H1 (cell line): ENCODE results near the gene SLPI.

Experiments
- CEBPB ChIP-seq: IDR thresholded peaks from 2 replicates; pipeline ENCODE4 v1.6.1; 2012; ENCODE audit warnings: low read depth, low read length
- EP300 ChIP-seq, 2 experiments: IDR thresholded peaks; 1 replicate in 1 of 2; 2 replicates in 1 of 2; pipeline ENCODE4 v1.6.1; 2011 to 2012; ENCODE audit warnings: low read depth in 2 of 2, low read length in 2 of 2, mild to moderate bottlenecking in 2 of 2, borderline replicate concordance in 1 of 2, inconsistent platforms in 1 of 2, moderate library complexity in 1 of 2
- EZH2 ChIP-seq: fragments of 200-600 bp; sonication (generic); IDR thresholded peaks from 2 replicates; pipeline ENCODE4 v1.7.1; 2012; ENCODE audit warnings: low read depth, mild to moderate bottlenecking, moderate library complexity, low read length, inconsistent platforms; ENCODE audit not compliant: severe bottlenecking
- PHF8 ChIP-seq: fragments of 200-600 bp; sonication (generic); conservative IDR thresholded peaks from 2 replicates; pipeline ENCODE4 v1.7.1; 2012; ENCODE audit warnings: low read depth, mild to moderate bottlenecking, inconsistent platforms, low read length, moderate library complexity
- POLR2A ChIP-seq, 2 experiments: IDR thresholded peaks; 1 replicate in 1 of 2; 2 replicates in 1 of 2; pipeline ENCODE4 v1.6.1; 2011; ENCODE audit warnings: low read depth in 2 of 2, low read length in 2 of 2, mild to moderate bottlenecking in 2 of 2; ENCODE audit errors: control extremely low read depth in 1 of 2
- POLR2AphosphoS5 ChIP-seq: IDR thresholded peaks from 2 replicates; pipeline ENCODE4 v1.6.1; 2011; ENCODE audit warnings: low read depth, low read length
- RAD21 ChIP-seq, 2 experiments: IDR thresholded peaks in 1 of 2; conservative IDR thresholded peaks in 1 of 2; 2 replicates each; pipeline ENCODE4 v1.6.1; 2011; ENCODE audit warnings: low read depth in 2 of 2, low read length in 2 of 2, improper control_type of control experiment in 1 of 2, inconsistent platforms in 1 of 2, mild to moderate bottlenecking in 1 of 2, moderate library complexity in 1 of 2
- RNF2 ChIP-seq: fragments of 200-900, 300-1000 bp; sonication (generic); IDR thresholded peaks from 2 replicates; pipeline ENCODE4 v1.7.1; 2016; ENCODE audit warnings: borderline replicate concordance, low read depth, mild to moderate bottlenecking, antibody characterized with exemption, low read length; ENCODE audit not compliant: poor library complexity, severe bottlenecking; ENCODE audit errors: missing control alignments
- TAF1 ChIP-seq: IDR thresholded peaks from 2 replicates; pipeline ENCODE4 v1.6.1; 2011; ENCODE audit warnings: mild to moderate bottlenecking, low read depth, low read length
- TF ChIP-seq, protein P1 (sequence below), 3 experiments: IDR thresholded peaks; 1 replicate in 2 of 3; 2 replicates in 1 of 3; pipeline versions ENCODE4 v1.5.1 to v1.6.1; 2011; ENCODE audit warnings: low read length in 3 of 3, mild to moderate bottlenecking in 3 of 3, inconsistent platforms in 2 of 3, low read depth in 1 of 3, moderate library complexity in 1 of 3; ENCODE audit not compliant: insufficient read depth in 1 of 3; ENCODE audit errors: control extremely low read depth in 1 of 3
- TF ChIP-seq, protein P2 (sequence below): IDR thresholded peaks from 2 replicates; pipeline ENCODE4 v1.6.1; 2012; ENCODE audit warnings: low read length, inconsistent platforms
- TF ChIP-seq, protein P3 (sequence below): fragments of 300-600 bp; sonication (generic); IDR thresholded peaks from 2 replicates; pipeline ENCODE4 v1.7.1; 2012; ENCODE audit warnings: low read length, moderate library complexity, mild to moderate bottlenecking, inconsistent platforms; ENCODE audit not compliant: insufficient replicate concordance

DNA sequence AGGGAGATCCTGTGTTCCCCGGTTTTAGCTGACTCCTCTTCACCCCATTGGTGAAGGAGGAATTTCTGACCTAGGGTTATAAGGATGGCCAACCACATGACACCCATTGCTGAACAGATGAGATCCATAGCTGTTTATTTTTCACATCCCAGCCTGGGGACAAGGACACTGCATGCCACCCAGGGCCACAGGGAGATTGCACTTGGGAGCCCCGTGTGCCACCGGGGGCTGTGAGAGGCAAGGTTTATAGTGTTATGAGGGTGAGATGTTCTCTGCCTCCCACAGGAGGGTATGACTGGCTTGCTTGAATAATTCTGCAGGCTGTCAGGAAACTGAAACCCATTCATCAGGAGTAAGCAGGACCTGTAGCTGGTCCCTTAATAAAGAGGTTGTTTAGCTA lies 14.7 kb upstream of the SLPI start:
- TF ChIP-seq, protein P1, sequence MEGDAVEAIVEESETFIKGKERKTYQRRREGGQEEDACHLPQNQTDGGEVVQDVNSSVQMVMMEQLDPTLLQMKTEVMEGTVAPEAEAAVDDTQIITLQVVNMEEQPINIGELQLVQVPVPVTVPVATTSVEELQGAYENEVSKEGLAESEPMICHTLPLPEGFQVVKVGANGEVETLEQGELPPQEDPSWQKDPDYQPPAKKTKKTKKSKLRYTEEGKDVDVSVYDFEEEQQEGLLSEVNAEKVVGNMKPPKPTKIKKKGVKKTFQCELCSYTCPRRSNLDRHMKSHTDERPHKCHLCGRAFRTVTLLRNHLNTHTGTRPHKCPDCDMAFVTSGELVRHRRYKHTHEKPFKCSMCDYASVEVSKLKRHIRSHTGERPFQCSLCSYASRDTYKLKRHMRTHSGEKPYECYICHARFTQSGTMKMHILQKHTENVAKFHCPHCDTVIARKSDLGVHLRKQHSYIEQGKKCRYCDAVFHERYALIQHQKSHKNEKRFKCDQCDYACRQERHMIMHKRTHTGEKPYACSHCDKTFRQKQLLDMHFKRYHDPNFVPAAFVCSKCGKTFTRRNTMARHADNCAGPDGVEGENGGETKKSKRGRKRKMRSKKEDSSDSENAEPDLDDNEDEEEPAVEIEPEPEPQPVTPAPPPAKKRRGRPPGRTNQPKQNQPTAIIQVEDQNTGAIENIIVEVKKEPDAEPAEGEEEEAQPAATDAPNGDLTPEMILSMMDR (IDR thresholded peaks at IDR 0.05; ENCODE audit: control extremely low read depth in 1 of 3, insufficient read depth in 1 of 3, low read depth in 1 of 3, low read length in 3 of 3), result no peak
- TF ChIP-seq TAF1 (no peak), EP300 (IDR thresholded peaks at IDR 0.05; ENCODE audit: borderline replicate concordance in 1 of 2, low read depth in 2 of 2, low read length in 2 of 2) (no peak), PHF8 (no peak), CEBPB (no peak), POLR2A (IDR thresholded peaks at IDR 0.05; ENCODE audit: control extremely low read depth in 1 of 2, low read depth in 2 of 2, low read length in 2 of 2) (no peak), RAD21 (IDR thresholded peaks at IDR 0.05 in 1 of 2, conservative IDR thresholded peaks at IDR 0.05 in 1 of 2; ENCODE audit: low read depth in 2 of 2, low read length in 2 of 2) (no peak), EZH2 (no peak), RNF2 (no peak), POLR2AphosphoS5 (no peak)
- TF ChIP-seq, protein P2, sequence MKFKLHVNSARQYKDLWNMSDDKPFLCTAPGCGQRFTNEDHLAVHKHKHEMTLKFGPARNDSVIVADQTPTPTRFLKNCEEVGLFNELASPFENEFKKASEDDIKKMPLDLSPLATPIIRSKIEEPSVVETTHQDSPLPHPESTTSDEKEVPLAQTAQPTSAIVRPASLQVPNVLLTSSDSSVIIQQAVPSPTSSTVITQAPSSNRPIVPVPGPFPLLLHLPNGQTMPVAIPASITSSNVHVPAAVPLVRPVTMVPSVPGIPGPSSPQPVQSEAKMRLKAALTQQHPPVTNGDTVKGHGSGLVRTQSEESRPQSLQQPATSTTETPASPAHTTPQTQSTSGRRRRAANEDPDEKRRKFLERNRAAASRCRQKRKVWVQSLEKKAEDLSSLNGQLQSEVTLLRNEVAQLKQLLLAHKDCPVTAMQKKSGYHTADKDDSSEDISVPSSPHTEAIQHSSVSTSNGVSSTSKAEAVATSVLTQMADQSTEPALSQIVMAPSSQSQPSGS, result no peak
- TF ChIP-seq, protein P3, sequence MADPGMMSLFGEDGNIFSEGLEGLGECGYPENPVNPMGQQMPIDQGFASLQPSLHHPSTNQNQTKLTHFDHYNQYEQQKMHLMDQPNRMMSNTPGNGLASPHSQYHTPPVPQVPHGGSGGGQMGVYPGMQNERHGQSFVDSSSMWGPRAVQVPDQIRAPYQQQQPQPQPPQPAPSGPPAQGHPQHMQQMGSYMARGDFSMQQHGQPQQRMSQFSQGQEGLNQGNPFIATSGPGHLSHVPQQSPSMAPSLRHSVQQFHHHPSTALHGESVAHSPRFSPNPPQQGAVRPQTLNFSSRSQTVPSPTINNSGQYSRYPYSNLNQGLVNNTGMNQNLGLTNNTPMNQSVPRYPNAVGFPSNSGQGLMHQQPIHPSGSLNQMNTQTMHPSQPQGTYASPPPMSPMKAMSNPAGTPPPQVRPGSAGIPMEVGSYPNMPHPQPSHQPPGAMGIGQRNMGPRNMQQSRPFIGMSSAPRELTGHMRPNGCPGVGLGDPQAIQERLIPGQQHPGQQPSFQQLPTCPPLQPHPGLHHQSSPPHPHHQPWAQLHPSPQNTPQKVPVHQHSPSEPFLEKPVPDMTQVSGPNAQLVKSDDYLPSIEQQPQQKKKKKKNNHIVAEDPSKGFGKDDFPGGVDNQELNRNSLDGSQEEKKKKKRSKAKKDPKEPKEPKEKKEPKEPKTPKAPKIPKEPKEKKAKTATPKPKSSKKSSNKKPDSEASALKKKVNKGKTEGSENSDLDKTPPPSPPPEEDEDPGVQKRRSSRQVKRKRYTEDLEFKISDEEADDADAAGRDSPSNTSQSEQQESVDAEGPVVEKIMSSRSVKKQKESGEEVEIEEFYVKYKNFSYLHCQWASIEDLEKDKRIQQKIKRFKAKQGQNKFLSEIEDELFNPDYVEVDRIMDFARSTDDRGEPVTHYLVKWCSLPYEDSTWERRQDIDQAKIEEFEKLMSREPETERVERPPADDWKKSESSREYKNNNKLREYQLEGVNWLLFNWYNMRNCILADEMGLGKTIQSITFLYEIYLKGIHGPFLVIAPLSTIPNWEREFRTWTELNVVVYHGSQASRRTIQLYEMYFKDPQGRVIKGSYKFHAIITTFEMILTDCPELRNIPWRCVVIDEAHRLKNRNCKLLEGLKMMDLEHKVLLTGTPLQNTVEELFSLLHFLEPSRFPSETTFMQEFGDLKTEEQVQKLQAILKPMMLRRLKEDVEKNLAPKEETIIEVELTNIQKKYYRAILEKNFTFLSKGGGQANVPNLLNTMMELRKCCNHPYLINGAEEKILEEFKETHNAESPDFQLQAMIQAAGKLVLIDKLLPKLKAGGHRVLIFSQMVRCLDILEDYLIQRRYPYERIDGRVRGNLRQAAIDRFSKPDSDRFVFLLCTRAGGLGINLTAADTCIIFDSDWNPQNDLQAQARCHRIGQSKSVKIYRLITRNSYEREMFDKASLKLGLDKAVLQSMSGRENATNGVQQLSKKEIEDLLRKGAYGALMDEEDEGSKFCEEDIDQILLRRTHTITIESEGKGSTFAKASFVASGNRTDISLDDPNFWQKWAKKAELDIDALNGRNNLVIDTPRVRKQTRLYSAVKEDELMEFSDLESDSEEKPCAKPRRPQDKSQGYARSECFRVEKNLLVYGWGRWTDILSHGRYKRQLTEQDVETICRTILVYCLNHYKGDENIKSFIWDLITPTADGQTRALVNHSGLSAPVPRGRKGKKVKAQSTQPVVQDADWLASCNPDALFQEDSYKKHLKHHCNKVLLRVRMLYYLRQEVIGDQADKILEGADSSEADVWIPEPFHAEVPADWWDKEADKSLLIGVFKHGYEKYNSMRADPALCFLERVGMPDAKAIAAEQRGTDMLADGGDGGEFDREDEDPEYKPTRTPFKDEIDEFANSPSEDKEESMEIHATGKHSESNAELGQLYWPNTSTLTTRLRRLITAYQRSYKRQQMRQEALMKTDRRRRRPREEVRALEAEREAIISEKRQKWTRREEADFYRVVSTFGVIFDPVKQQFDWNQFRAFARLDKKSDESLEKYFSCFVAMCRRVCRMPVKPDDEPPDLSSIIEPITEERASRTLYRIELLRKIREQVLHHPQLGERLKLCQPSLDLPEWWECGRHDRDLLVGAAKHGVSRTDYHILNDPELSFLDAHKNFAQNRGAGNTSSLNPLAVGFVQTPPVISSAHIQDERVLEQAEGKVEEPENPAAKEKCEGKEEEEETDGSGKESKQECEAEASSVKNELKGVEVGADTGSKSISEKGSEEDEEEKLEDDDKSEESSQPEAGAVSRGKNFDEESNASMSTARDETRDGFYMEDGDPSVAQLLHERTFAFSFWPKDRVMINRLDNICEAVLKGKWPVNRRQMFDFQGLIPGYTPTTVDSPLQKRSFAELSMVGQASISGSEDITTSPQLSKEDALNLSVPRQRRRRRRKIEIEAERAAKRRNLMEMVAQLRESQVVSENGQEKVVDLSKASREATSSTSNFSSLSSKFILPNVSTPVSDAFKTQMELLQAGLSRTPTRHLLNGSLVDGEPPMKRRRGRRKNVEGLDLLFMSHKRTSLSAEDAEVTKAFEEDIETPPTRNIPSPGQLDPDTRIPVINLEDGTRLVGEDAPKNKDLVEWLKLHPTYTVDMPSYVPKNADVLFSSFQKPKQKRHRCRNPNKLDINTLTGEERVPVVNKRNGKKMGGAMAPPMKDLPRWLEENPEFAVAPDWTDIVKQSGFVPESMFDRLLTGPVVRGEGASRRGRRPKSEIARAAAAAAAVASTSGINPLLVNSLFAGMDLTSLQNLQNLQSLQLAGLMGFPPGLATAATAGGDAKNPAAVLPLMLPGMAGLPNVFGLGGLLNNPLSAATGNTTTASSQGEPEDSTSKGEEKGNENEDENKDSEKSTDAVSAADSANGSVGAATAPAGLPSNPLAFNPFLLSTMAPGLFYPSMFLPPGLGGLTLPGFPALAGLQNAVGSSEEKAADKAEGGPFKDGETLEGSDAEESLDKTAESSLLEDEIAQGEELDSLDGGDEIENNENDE, result no peak
